Kidney capillary endothelial cell (primary cell): Measurements from ENCODE around the gene GLG1.
"Not testable (repeated sequence)": the region's sequence is repeated elsewhere in the genome, so short reads cannot be mapped to it uniquely, and the experiment has no call there.

Experiments
- DNase-seq: peaks from one replicate; pipeline ENCODE4 v3.0.0-alpha.2; 2018; ENCODE audit warnings: low spot score

The GLG1 gene

GRCh38 chr16:74443624-74444346, 163.1 kb downstream of the GLG1 start:
- not testable (repeated sequence) for DNase-seq

GRCh38 chr16:74439685-74440084, 167.2 kb downstream of the GLG1 start:
- DNase-seq = no peak

- no peak for DNase-seq
Measured at GRCh38 chr16:74438492-74438979, 168.4 kb downstream of the GLG1 start.

- DNase-seq = no peak
Measured at GRCh38 chr16:74431516-74431915, 175.4 kb downstream of the GLG1 start.

- not testable (repeated sequence) for DNase-seq
Measured at GRCh38 chr16:74430036-74430712, 176.7 kb downstream of the GLG1 start.

GRCh38 chr16:74428493-74428892, 178.4 kb downstream of the GLG1 start:
- DNase-seq = not testable (repeated sequence)

GRCh38 chr16:74425751-74426150, 181.2 kb downstream of the GLG1 start:
- DNase-seq = not testable (repeated sequence)

GRCh38 chr16:74423721-74424120, 183.2 kb downstream of the GLG1 start:
- not testable (repeated sequence) for DNase-seq

- DNase-seq = not testable (repeated sequence)
Measured at GRCh38 chr16:74422086-74422485, 184.8 kb downstream of the GLG1 start.

- not testable (repeated sequence) for DNase-seq
Measured at GRCh38 chr16:74421482-74421785, 185.5 kb downstream of the GLG1 start.

- DNase-seq = not testable (repeated sequence)
Measured at GRCh38 chr16:74420612-74421481, 186.1 kb downstream of the GLG1 start, which contains the start of gene CLEC18B. Gene CLEC18B, minus strand, starts transcription at chr16:74421478. Its CDS starts 208 bp downstream, at chr16:74421270.

GRCh38 chr16:74419811-74420210, 187.1 kb downstream of the GLG1 start:
- not testable (repeated sequence) for DNase-seq

GRCh38 chr16:74417897-74418296, 189.0 kb downstream of the GLG1 start:
- DNase-seq = not testable (repeated sequence)

- not testable (repeated sequence) for DNase-seq
Measured at GRCh38 chr16:74413920-74414319, 193.0 kb downstream of the GLG1 start.

- DNase-seq = not testable (repeated sequence)
Measured at GRCh38 chr16:74413485-74413884, 193.4 kb downstream of the GLG1 start.

GRCh38 chr16:74412775-74413390, 194.0 kb downstream of the GLG1 start:
- not testable (repeated sequence) for DNase-seq

- not testable (repeated sequence) for DNase-seq
Measured at GRCh38 chr16:74412138-74412774, 194.7 kb downstream of the GLG1 start.

- not testable (repeated sequence) for DNase-seq
Measured at GRCh38 chr16:74410981-74411380, 195.9 kb downstream of the GLG1 start.

- not testable (repeated sequence) for DNase-seq
Measured at GRCh38 chr16:74410057-74410957, 196.6 kb downstream of the GLG1 start.
